SKM-1 treated with dmso at 0.1 percent for 144 hours (cell line): ENCODE data around the gene CBFA2T3.

Source experiments
- DNase-seq: peaks from one replicate; lab custom pipeline; 2025; ENCODE audit not compliant: unreplicated experiment; lab: John Stamatoyannopoulos, UW

Gene CBFA2T3

GRCh38 chr16:88826070-88826840 lies 150.8 kb downstream of the CBFA2T3 start:
- no peak for DNase-seq

GRCh38 chr16:88825146-88825545 lies 151.9 kb downstream of the CBFA2T3 start:
- no peak for DNase-seq
